ENCODE results near the gene PLEKHG3. TPM values are rescaled to one million over a fixed set of nuclear protein-coding genes. Genes with fewer than 3 reads are reported as not detected.

The PLEKHG3 gene
- total RNA-seq, 2 experiments from 2014 or later = 36.0 to 39.5 TPM

- Mint-ChIP-seq H3K4me3 (no peak overlapping the region), H3K9me3 (no peaks in the 10 kb centered on the region), H3K4me1 (no peaks in the 10 kb centered on the region), H3K27ac (no peak overlapping the region), H3K36me3 (ENCODE audit: low read depth) (no peaks in the 10 kb centered on the region), H3K27me3 (peaks cover 6% of the 10 kb centered on the region)
- ChIA-PET POLR2A (no interaction called here), CTCF (interaction anchor here (0.8 to 1.4 kb wide), 3 partner anchors 13 to 110 kb away, joined by 3 to 11 read pairs (median 4); no protein-coding TSS in a partner anchor)
- no peak for DNase-seq
Measured at GRCh38 chr14:64782196-64782595, 78.0 kb downstream of the PLEKHG3 start.

- peaks cover 6% of the 10 kb centered on the region for H3K27me3 Mint-ChIP-seq
- CTCF ChIA-PET = no interaction called here
Measured at GRCh38 chr14:64784006-64784405, 79.8 kb downstream of the PLEKHG3 start.

GRCh38 chr14:64786296-64787149 is 82.3 kb downstream of the PLEKHG3 start:
- Mint-ChIP-seq H3K4me3 (no peak overlapping the region), H3K9me3 (no peaks in the 10 kb centered on the region), H3K27ac (no peak overlapping the region), H3K27me3 (peaks cover 6% of the 10 kb centered on the region), H3K4me1 (no peaks in the 10 kb centered on the region), H3K36me3 (ENCODE audit: low read depth) (no peaks in the 10 kb centered on the region)
- POLR2A ChIA-PET = no interaction called here
- CTCF ChIA-PET = interaction anchor here (2.2 kb wide), 1 partner anchor 22 kb away, joined by 6 read pairs; no protein-coding TSS in a partner anchor
- no peak for DNase-seq

More at GRCh38 chr14:64784006-64784405, 79.8 kb downstream of the PLEKHG3 start:
- Mint-ChIP-seq H3K4me1 (no peaks in the 10 kb centered on the region), H3K27ac (no peak overlapping the region), H3K36me3 (ENCODE audit: low read depth) (no peaks in the 10 kb centered on the region), H3K4me3 (no peak overlapping the region), H3K9me3 (no peaks in the 10 kb centered on the region)
- no peak for DNase-seq
- POLR2A ChIA-PET = no interaction called here

- Mint-ChIP-seq H3K4me1 (no peaks in the 10 kb centered on the region), H3K36me3 (ENCODE audit: low read depth) (no peaks in the 10 kb centered on the region), H3K27ac (no peak overlapping the region), H3K9me3 (no peaks in the 10 kb centered on the region), H3K27me3 (no peaks in the 10 kb centered on the region), H3K4me3 (no peak overlapping the region)
- ChIA-PET CTCF (no interaction called here), POLR2A (no interaction called here)
- no peak for DNase-seq
Measured at GRCh38 chr14:64787619-64788018, 83.4 kb downstream of the PLEKHG3 start.

- Mint-ChIP-seq H3K27me3 (no peaks in the 10 kb centered on the region), H3K9me3 (no peaks in the 10 kb centered on the region), H3K4me1 (no peaks in the 10 kb centered on the region), H3K4me3 (no peak overlapping the region), H3K27ac (no peak overlapping the region), H3K36me3 (ENCODE audit: low read depth) (no peaks in the 10 kb centered on the region)
- no peak for DNase-seq
- CTCF ChIA-PET = no interaction called here
- POLR2A ChIA-PET = no interaction called here
Measured at GRCh38 chr14:64788706-64789105, 84.5 kb downstream of the PLEKHG3 start.

- POLR2A ChIA-PET = no interaction called here
- CTCF ChIA-PET = interaction anchor here (0.6 to 1.0 kb wide), 5 partner anchors 9 to 105 kb away, joined by 3 to 4 read pairs (median 3); no protein-coding TSS in a partner anchor
- no peak overlapping the region for H3K27ac Mint-ChIP-seq
- DNase-seq = no peak
- no peaks in the 10 kb centered on the region for H3K9me3 Mint-ChIP-seq
- H3K4me1 Mint-ChIP-seq = no peaks in the 10 kb centered on the region
- H3K4me3 Mint-ChIP-seq = no peak overlapping the region
- H3K36me3 Mint-ChIP-seq (ENCODE audit: low read depth) = no peaks in the 10 kb centered on the region
- H3K27me3 Mint-ChIP-seq = no peaks in the 10 kb centered on the region
Measured at GRCh38 chr14:64789696-64790095, 85.5 kb downstream of the PLEKHG3 start.

GRCh38 chr14:64790478-64790877 is 86.3 kb downstream of the PLEKHG3 start:
- POLR2A ChIA-PET = no interaction called here
- CTCF ChIA-PET = interaction anchor here (0.6 to 1.6 kb wide), 2 partner anchors 9 to 79 kb away, joined by 3 read pairs; no protein-coding TSS in a partner anchor
- Mint-ChIP-seq H3K4me1 (no peaks in the 10 kb centered on the region), H3K36me3 (ENCODE audit: low read depth) (no peaks in the 10 kb centered on the region), H3K27ac (no peak overlapping the region), H3K4me3 (no peak overlapping the region), H3K9me3 (no peaks in the 10 kb centered on the region), H3K27me3 (no peaks in the 10 kb centered on the region)
- DNase-seq = no peak

- DNase-seq = no peak
- ChIA-PET POLR2A (no interaction called here), CTCF (interaction anchor here (1.6 kb wide), 1 partner anchor 77 kb away, joined by 3 read pairs; no protein-coding TSS in a partner anchor)
- no peaks in the 10 kb centered on the region for H3K4me1 Mint-ChIP-seq
- H3K27ac Mint-ChIP-seq = peak overlapping the region; percentile 32
- no peaks in the 10 kb centered on the region for H3K36me3 Mint-ChIP-seq (ENCODE audit: low read depth)
- no peaks in the 10 kb centered on the region for H3K9me3 Mint-ChIP-seq
- H3K27me3 Mint-ChIP-seq = no peaks in the 10 kb centered on the region
- H3K4me3 Mint-ChIP-seq = no peak overlapping the region
Measured at GRCh38 chr14:64792231-64792630, 88.0 kb downstream of the PLEKHG3 start.

- no peak for DNase-seq
- CTCF ChIA-PET = interaction anchor here (1.2 kb wide), 1 partner anchor 30 kb away, joined by 4 read pairs; no protein-coding TSS in a partner anchor
- no peaks in the 10 kb centered on the region for H3K36me3 Mint-ChIP-seq (ENCODE audit: low read depth)
- no peaks in the 10 kb centered on the region for H3K9me3 Mint-ChIP-seq
- peaks cover 5% of the 10 kb centered on the region for H3K27me3 Mint-ChIP-seq
- POLR2A ChIA-PET = no interaction called here
- no peaks in the 10 kb centered on the region for H3K4me1 Mint-ChIP-seq
- H3K4me3 Mint-ChIP-seq = no peak overlapping the region
- H3K27ac Mint-ChIP-seq = no peak overlapping the region
Measured at GRCh38 chr14:64792871-64793560, 88.8 kb downstream of the PLEKHG3 start.

- no peaks in the 10 kb centered on the region for H3K9me3 Mint-ChIP-seq
- peaks cover 7% of the 10 kb centered on the region for H3K27me3 Mint-ChIP-seq
- H3K4me1 Mint-ChIP-seq = no peaks in the 10 kb centered on the region
- DNase-seq = no peak
- no peak overlapping the region for H3K4me3 Mint-ChIP-seq
- POLR2A ChIA-PET = no interaction called here
- H3K36me3 Mint-ChIP-seq (ENCODE audit: low read depth) = no peaks in the 10 kb centered on the region
- CTCF ChIA-PET = interaction anchor here (1.2 to 1.3 kb wide), 2 partner anchors 10 to 170 kb away, joined by 3 to 5 read pairs; no protein-coding TSS in a partner anchor
- H3K27ac Mint-ChIP-seq = no peak overlapping the region
Measured at GRCh38 chr14:64795211-64795610, 91.0 kb downstream of the PLEKHG3 start.

- ChIA-PET CTCF (interaction anchor here (0.7 to 1.3 kb wide), 4 partner anchors 11 to 170 kb away, joined by 3 to 5 read pairs (median 3); no protein-coding TSS in a partner anchor), POLR2A (no interaction called here)
- no peaks in the 10 kb centered on the region for H3K4me1 Mint-ChIP-seq
- no peaks in the 10 kb centered on the region for H3K9me3 Mint-ChIP-seq
- H3K27ac Mint-ChIP-seq = no peak overlapping the region
- H3K36me3 Mint-ChIP-seq (ENCODE audit: low read depth) = no peaks in the 10 kb centered on the region
- no peak for DNase-seq
- no peak overlapping the region for H3K4me3 Mint-ChIP-seq
- peaks cover 7% of the 10 kb centered on the region for H3K27me3 Mint-ChIP-seq
Measured at GRCh38 chr14:64795921-64796320, 91.7 kb downstream of the PLEKHG3 start.

GRCh38 chr14:64796369-64796768 is 92.1 kb downstream of the PLEKHG3 start:
- Mint-ChIP-seq H3K9me3 (no peaks in the 10 kb centered on the region), H3K36me3 (ENCODE audit: low read depth) (no peaks in the 10 kb centered on the region), H3K4me3 (no peak overlapping the region), H3K4me1 (no peaks in the 10 kb centered on the region), H3K27me3 (peaks cover 7% of the 10 kb centered on the region), H3K27ac (no peak overlapping the region)
- no peak for DNase-seq
- CTCF ChIA-PET = interaction anchor here (0.7 to 1.2 kb wide), 3 partner anchors 11 to 171 kb away, joined by 3 read pairs; no protein-coding TSS in a partner anchor
- POLR2A ChIA-PET = interaction anchor here (0.5 kb wide), 1 partner anchor 104 kb away, joined by 5 read pairs; no protein-coding TSS in a partner anchor

GRCh38 chr14:64799555-64799954 is 95.3 kb downstream of the PLEKHG3 start:
- Mint-ChIP-seq H3K27ac (no peak overlapping the region), H3K36me3 (ENCODE audit: low read depth) (no peaks in the 10 kb centered on the region), H3K4me1 (no peaks in the 10 kb centered on the region), H3K9me3 (no peaks in the 10 kb centered on the region), H3K4me3 (no peak overlapping the region), H3K27me3 (peaks cover 7% of the 10 kb centered on the region)
- CTCF ChIA-PET = interaction anchor here (0.6 to 2.0 kb wide), 5 partner anchors 14 to 128 kb away, joined by 3 to 4 read pairs (median 4); no protein-coding TSS in a partner anchor
- no peak for DNase-seq
- POLR2A ChIA-PET = no interaction called here

Measured in activated CD4-positive, alpha-beta T cell treated with anti-CD3 and anti-CD28 coated beads, Interleukin-2, amount 10 ng/mL, durations not matched to agents 7 days and 5 days (primary cell).